H9 (cell line): ENCODE results near the gene KCNQ2. TPM values are rescaled to one million over a fixed set of nuclear protein-coding genes. Genes with fewer than 3 reads are reported as not detected.

Source experiments
- DNase-seq: peaks from one replicate; pipeline ENCODE4 v3.0.0-alpha.2; 2017
- H2AFZ ChIP-seq: one replicate; pipeline ENCODE4 v1.6.1; 2013; ENCODE audit warnings: mild to moderate bottlenecking, low read length, control low read depth, moderate library complexity
- H2AK5ac ChIP-seq: 2 replicates; pipeline ENCODE4 v1.6.1; 2013; ENCODE audit warnings: low read length, control low read depth, mixed read lengths; ENCODE audit not compliant: insufficient read length
- H2BK120ac ChIP-seq: one replicate; pipeline ENCODE4 v1.6.1; 2013; ENCODE audit warnings: low read depth, mild to moderate bottlenecking, low read length, control low read depth, inconsistent platforms; ENCODE audit not compliant: poor library complexity, severe bottlenecking
- H2BK12ac ChIP-seq: 2 replicates; pipeline ENCODE4 v1.6.1; 2013; ENCODE audit warnings: low read length, control low read depth, mixed read lengths, low read depth; ENCODE audit not compliant: insufficient read length
- H2BK15ac ChIP-seq: 2 replicates; pipeline ENCODE4 v1.6.1; 2013; ENCODE audit warnings: low read depth, low read length, control low read depth
- H2BK20ac ChIP-seq: one replicate; pipeline ENCODE4 v1.6.1; 2013; ENCODE audit warnings: low read depth, mild to moderate bottlenecking, low read length, control low read depth, inconsistent platforms; ENCODE audit not compliant: poor library complexity, severe bottlenecking
- H2BK5ac ChIP-seq: 2 replicates; pipeline ENCODE4 v1.6.1; 2013; ENCODE audit warnings: low read length, control low read depth, mixed read lengths; ENCODE audit not compliant: insufficient read length
- H3K14ac ChIP-seq: 2 replicates; pipeline ENCODE4 v1.6.1; 2013; ENCODE audit warnings: low read length, control low read depth; ENCODE audit not compliant: insufficient read depth
- H3K18ac ChIP-seq: 2 replicates; pipeline ENCODE4 v1.6.1; 2013; ENCODE audit warnings: low read depth, mild to moderate bottlenecking, mixed read lengths, low read length, control low read depth; ENCODE audit not compliant: insufficient read length
- H3K23ac ChIP-seq: 2 replicates; pipeline ENCODE4 v1.6.1; 2013; ENCODE audit warnings: low read length, control low read depth, mixed read lengths, low read depth; ENCODE audit not compliant: insufficient read length
- H3K23me2 ChIP-seq: 2 replicates; pipeline ENCODE4 v1.6.1; 2013; ENCODE audit warnings: low read depth, mild to moderate bottlenecking, mixed read lengths, low read length, control low read depth; ENCODE audit not compliant: insufficient read length, poor library complexity, severe bottlenecking
- H3K27ac ChIP-seq: 2 replicates; pipeline ENCODE4 v1.5.1; 2013; ENCODE audit warnings: low read length, control low read depth, mixed read lengths, low read depth; ENCODE audit not compliant: insufficient read length
- H3K27me3 ChIP-seq: 2 replicates; pipeline ENCODE4 v1.6.1; 2013; ENCODE audit warnings: low read length, control low read depth, inconsistent platforms; ENCODE audit not compliant: insufficient read depth
- H3K4ac ChIP-seq: 2 replicates; pipeline ENCODE4 v1.6.1; 2013; ENCODE audit warnings: low read depth, mild to moderate bottlenecking, control low read depth, inconsistent platforms, low read length, moderate library complexity
- H3K4me1 ChIP-seq: 2 replicates; pipeline ENCODE4 v1.6.1; 2013; ENCODE audit warnings: low read length, control low read depth, inconsistent platforms; ENCODE audit not compliant: insufficient read depth
- H3K4me2 ChIP-seq: 2 replicates; pipeline ENCODE4 v1.6.1; 2013; ENCODE audit warnings: low read length, control low read depth, mixed read lengths; ENCODE audit not compliant: insufficient read length, insufficient read depth
- H3K56ac ChIP-seq: 2 replicates; pipeline ENCODE4 v1.6.1; 2013; ENCODE audit warnings: low read depth, mild to moderate bottlenecking, mixed read lengths, low read length, control low read depth; ENCODE audit not compliant: insufficient read length
- H3K79me1 ChIP-seq: 2 replicates; pipeline ENCODE4 v1.6.1; 2013; ENCODE audit warnings: low read depth, mild to moderate bottlenecking, moderate library complexity, low read length, control low read depth, inconsistent platforms; ENCODE audit not compliant: insufficient read depth, poor library complexity, severe bottlenecking
- H3K79me2 ChIP-seq: 2 replicates; pipeline ENCODE4 v1.6.1; 2013; ENCODE audit warnings: low read length, control low read depth, inconsistent platforms; ENCODE audit not compliant: insufficient read depth
- H3K9ac ChIP-seq: 2 replicates; pipeline ENCODE4 v1.6.1; 2013; ENCODE audit warnings: low read length, control low read depth, mixed read lengths; ENCODE audit not compliant: insufficient read length; ENCODE audit errors: extremely low read depth
- H3K9me3 ChIP-seq: one replicate; pipeline ENCODE4 v1.6.1; 2013; ENCODE audit warnings: low read depth, low read length, inconsistent platforms; ENCODE audit not compliant: control insufficient read depth
- H3T11ph ChIP-seq: one replicate; pipeline ENCODE4 v1.6.1; 2013; ENCODE audit warnings: mild to moderate bottlenecking, low read length, control low read depth, inconsistent platforms
- H4K20me1 ChIP-seq: one replicate; pipeline ENCODE4 v1.6.1; 2013; ENCODE audit not compliant: control insufficient read depth, insufficient read length, insufficient read depth
- H4K5ac ChIP-seq: 2 replicates; pipeline ENCODE4 v1.6.1; 2013; ENCODE audit warnings: low read depth, mild to moderate bottlenecking, mixed read lengths, low read length, control low read depth; ENCODE audit not compliant: insufficient read length
- H4K8ac ChIP-seq: replicated peaks from 2 replicates; pipeline ENCODE4 v1.6.1; 2013; ENCODE audit warnings: low read length, control low read depth, mixed read lengths, low read depth; ENCODE audit not compliant: insufficient read length
- H4K91ac ChIP-seq: 2 replicates; pipeline ENCODE4 v1.6.1; 2013; ENCODE audit warnings: low read depth, mild to moderate bottlenecking, moderate library complexity, mixed read lengths, low read length, control low read depth; ENCODE audit not compliant: insufficient read length
- H3K27ac Mint-ChIP-seq, 3 experiments: 2 replicates in 2 of 3; 3 replicates in 1 of 3; pipeline ENCODE4 v1.8.0; 2020 to 2021; ENCODE audit warnings: mixed read lengths in 3 of 3, mild to moderate bottlenecking in 1 of 3, moderate library complexity in 1 of 3
- H3K27me3 Mint-ChIP-seq: 2 replicates; pipeline ENCODE4 v1.8.0; 2021; ENCODE audit warnings: low read depth, mild to moderate bottlenecking, moderate library complexity, mixed read lengths
- H3K36me3 Mint-ChIP-seq, 3 experiments: 2 replicates in 2 of 3; 3 replicates in 1 of 3; pipeline ENCODE4 v1.8.0; 2020 to 2021; ENCODE audit warnings: low read depth in 3 of 3, mixed read lengths in 3 of 3; ENCODE audit not compliant: insufficient read depth in 1 of 3
- H3K4me1 Mint-ChIP-seq, 2 experiments: 2 replicates each; pipeline ENCODE4 v1.8.0; 2020; ENCODE audit warnings: mixed read lengths in 2 of 2
- H3K4me3 Mint-ChIP-seq, 2 experiments: 2 replicates in 1 of 2; 3 replicates in 1 of 2; pipeline ENCODE4 v1.8.0; 2020 to 2021; ENCODE audit warnings: mild to moderate bottlenecking in 2 of 2, mixed read lengths in 2 of 2, moderate library complexity in 1 of 2
- H3K9me3 Mint-ChIP-seq, 2 experiments: 2 replicates in 1 of 2; 3 replicates in 1 of 2; pipeline ENCODE4 v1.8.0; 2020; ENCODE audit warnings: mild to moderate bottlenecking in 2 of 2, mixed read lengths in 2 of 2, moderate library complexity in 1 of 2
- CTCF ChIP-seq: fragments of 200-600 bp; sonication (generic); conservative IDR thresholded peaks from 3 replicates; pipeline ENCODE4 v1.8.0; 2021; ENCODE audit warnings: antibody characterized with exemption, mild to moderate bottlenecking
- WGBS: extraction: QIAGEN DNeasy Blood & Tissue Kit; methylation state at CpG from one replicate; pipeline ENCODE4 v1.1.7; 2013; ENCODE audit warnings: missing lambda C conversion rate, low lambda C conversion rate, mixed read lengths; ENCODE audit not compliant: insufficient read length; ENCODE audit errors: extremely low coverage; 5-methylcytosine and 5-hydroxymethylcytosine counted together
- total RNA-seq: library from RNA; stranded (reverse); gene quantifications from 2 replicates; pipeline ENCODE4 v1.2.1, GENCODE V29; 2021

KCNQ2 gene
- total RNA-seq, 1 experiment from 2014 or later = 69.2 TPM

- Histone ChIP-seq H4K20me1 (no peaks in the 10 kb centered on the region), H3K4ac (no peak overlapping the region), H2BK5ac (no peak overlapping the region), H3K56ac (no peak overlapping the region), H3K9me3 (no peaks in the 10 kb centered on the region), H3K79me1 (no peaks in the 10 kb centered on the region), H4K8ac (no peak overlapping the region), H3K27ac (no peak overlapping the region), H3K27me3 (no peaks in the 10 kb centered on the region), H2BK12ac (no peak overlapping the region), H2BK20ac (no peak overlapping the region), H2AFZ (no peak overlapping the region), H2BK120ac (no peak overlapping the region), H3K79me2 (no peaks in the 10 kb centered on the region), H2BK15ac (no peak overlapping the region), H3K4me1 (no peaks in the 10 kb centered on the region; the same call in 1 of the 2 replicates), H3K9ac (no peak overlapping the region), H3K23ac (no peak overlapping the region), H4K91ac (no peak overlapping the region), H2AK5ac (no peak overlapping the region), H3K18ac (no peak overlapping the region), H3K23me2 (no peaks in the 10 kb centered on the region), H3K4me2 (no peak overlapping the region), H4K5ac (no peak overlapping the region), H3T11ph (no peak overlapping the region), H3K14ac (no peak overlapping the region; the same call in 1 of the 2 replicates)
- Mint-ChIP-seq H3K27ac (peak overlapping the region; percentile 22 to 82 (median 73); a peak in 3 of 7 replicates), H3K4me3 (no peak overlapping the region), H3K4me1 (peaks cover 16 to 30% of the 10 kb centered on the region in 2 experiments), H3K27me3 (no peaks in the 10 kb centered on the region), H3K36me3 (peaks cover 0 to 17% (median 12%) of the 10 kb centered on the region in 3 experiments), H3K9me3 (no peaks in the 10 kb centered on the region; a peak in 1 of 5 replicates)
- peak; percentile 63 for DNase-seq
- no peak for TF ChIP-seq CTCF
- WGBS = no CpG with 5 or more reads among the region's 16 CpGs
Measured at GRCh38 chr20:63432577-63433325, 39.7 kb downstream of the KCNQ2 start.
